AML-193 (cell line): Measurements from ENCODE around the gene FTCD.

ENCODE experiments used
- DNase-seq, 2 experiments: peaks; one replicate each; lab custom pipeline; 2025; lab: John Stamatoyannopoulos, UW

The FTCD gene

GRCh38 chr21:46093668-46094400 lies 61.5 kb downstream of the FTCD start:
- DNase-seq = no peak

GRCh38 chr21:46092811-46093667 lies 62.3 kb downstream of the FTCD start:
- DNase-seq = no peak

- no peak for DNase-seq
These were observed 63.2 kb downstream of the FTCD start for GRCh38 chr21:46092026-46092764.

GRCh38 chr21:46091631-46092025 lies 63.8 kb downstream of the FTCD start:
- no peak for DNase-seq

GRCh38 chr21:46091118-46091517 lies 64.3 kb downstream of the FTCD start:
- DNase-seq = no peak

GRCh38 chr21:46089285-46089684 lies 66.1 kb downstream of the FTCD start:
- no peak for DNase-seq

GRCh38 chr21:46088189-46088588 lies 67.2 kb downstream of the FTCD start:
- DNase-seq = no peak

GRCh38 chr21:46087641-46088040 lies 67.7 kb downstream of the FTCD start:
- DNase-seq = no peak
